HepG2 (cell line): ENCODE results near the gene XPO5. TPM values are rescaled to one million over a fixed set of nuclear protein-coding genes. Genes with fewer than 3 reads are reported as not detected.

Experiments
- BCLAF1 ChIP-seq: fragments of 450-650 bp; IDR thresholded peaks from 2 replicates; pipeline ENCODE4 v1.6.1; 2017; ENCODE audit warnings: mild to moderate bottlenecking
- EEA1 ChIP-seq: sonication (generic); formaldehyde crosslinking; IDR thresholded peaks from 2 replicates; pipeline ENCODE4 v1.5.1; 2020; ENCODE audit warnings: mild to moderate bottlenecking, missing genetic modification reagents, borderline replicate concordance
- HMGXB3 ChIP-seq: sonication (generic); formaldehyde crosslinking; IDR thresholded peaks from 2 replicates; pipeline ENCODE4 v1.4.0; 2020; ENCODE audit warnings: missing genetic modification reagents, borderline replicate concordance
- MAF1 ChIP-seq: sonication (generic); formaldehyde crosslinking; IDR thresholded peaks from 2 replicates; pipeline ENCODE4 v1.5.0; 2020; ENCODE audit warnings: missing genetic modification reagents, borderline replicate concordance
- PAX8 ChIP-seq: sonication (generic); formaldehyde crosslinking; IDR thresholded peaks from 2 replicates; pipeline ENCODE4 v1.8.0; 2022; ENCODE audit warnings: mild to moderate bottlenecking, missing genetic modification reagents, borderline replicate concordance
- POLR2A ChIP-seq, 2 experiments: IDR thresholded peaks; 2 replicates each; pipeline ENCODE4 v1.6.1; 2011; ENCODE audit warnings: low read depth in 2 of 2, low read length in 2 of 2, mild to moderate bottlenecking in 1 of 2, moderate library complexity in 1 of 2; ENCODE audit not compliant: insufficient read depth in 1 of 2
- SETDB1 ChIP-seq: sonication (generic); formaldehyde crosslinking; IDR thresholded peaks from 2 replicates; pipeline ENCODE4 v1.5.1; 2020; ENCODE audit warnings: missing genetic modification reagents, mild to moderate bottlenecking, borderline replicate concordance
- SKIL ChIP-seq: sonication (generic); formaldehyde crosslinking; IDR thresholded peaks from 2 replicates; pipeline ENCODE4 v1.8.0; 2022; ENCODE audit warnings: missing genetic modification reagents, mild to moderate bottlenecking, moderate library complexity, borderline replicate concordance
- SP2 ChIP-seq: sonication (generic); formaldehyde crosslinking; IDR thresholded peaks from 2 replicates; pipeline ENCODE4 v1.5.1; 2020; ENCODE audit warnings: mild to moderate bottlenecking, missing genetic modification reagents
- SRY ChIP-seq: sonication (generic); formaldehyde crosslinking; IDR thresholded peaks from 2 replicates; pipeline ENCODE4 v1.8.0; 2022; ENCODE audit warnings: mild to moderate bottlenecking, missing genetic modification reagents
- TAF1 ChIP-seq: sonication (generic); formaldehyde crosslinking; IDR thresholded peaks from 2 replicates; pipeline ENCODE4 v1.4.0; 2020; ENCODE audit warnings: missing genetic modification reagents
- TARDBP ChIP-seq: sonication (generic); formaldehyde crosslinking; IDR thresholded peaks from 2 replicates; pipeline ENCODE4 v1.8.0; 2022; ENCODE audit warnings: mild to moderate bottlenecking, missing genetic modification reagents
- ZMYM2 ChIP-seq: sonication (generic); formaldehyde crosslinking; IDR thresholded peaks from 2 replicates; pipeline ENCODE4 v1.8.0; 2022; ENCODE audit warnings: mild to moderate bottlenecking, missing genetic modification reagents
- ZNF280B ChIP-seq: sonication (generic); formaldehyde crosslinking; IDR thresholded peaks from 2 replicates; pipeline ENCODE4 v1.5.0; 2020; ENCODE audit warnings: missing genetic modification reagents, mild to moderate bottlenecking, borderline replicate concordance
- ZNF317 ChIP-seq: sonication (generic); formaldehyde crosslinking; IDR thresholded peaks from 2 replicates; pipeline ENCODE4 v1.5.0; 2020; ENCODE audit warnings: mild to moderate bottlenecking, missing genetic modification reagents
- ZNF740 ChIP-seq: sonication (generic); formaldehyde crosslinking; IDR thresholded peaks from 2 replicates; pipeline ENCODE4 v1.4.0; 2020; ENCODE audit warnings: missing genetic modification reagents
- ZZZ3 ChIP-seq: sonication (generic); formaldehyde crosslinking; IDR thresholded peaks from 2 replicates; pipeline ENCODE4 v1.4.0; 2020; ENCODE audit warnings: missing genetic modification reagents, mild to moderate bottlenecking, borderline replicate concordance
- polyA plus RNA-seq, 8 experiments: library from polyadenylated mRNA; depleted of rRNA in 3 of 8; stranded (reverse) in 7 of 8; unstranded in 1 of 8; fragments of >200 nt; fragmentation: Illumina TruSeq in 4 of 8; extraction: Trizol in 4 of 8; gene quantifications; 2 replicates each; pipeline versions ENCODE4 v1.2.1 to v1.2.3, GENCODE V29; 2011 to 2016; ENCODE audit warnings: low read depth in 4 of 8, missing spikeins in 1 of 8, mixed read lengths in 1 of 8; ENCODE audit not compliant: insufficient read depth in 1 of 8
- total RNA-seq, 5 experiments: library from RNA; depleted of rRNA; stranded (reverse); fragments of >200 nt; fragmentation: Illumina TruSeq; extraction: Trizol; gene quantifications; 2 replicates each; pipeline ENCODE4 v1.2.3, GENCODE V29; 2016; ENCODE audit warnings: low read depth in 1 of 5

The XPO5 gene
- total and polyA plus RNA-seq, 2 of the 13 experiments (the other 11 are each of a cell fraction or from before 2014, with no cell fraction given) = 52.2 to 68.0 TPM

GRCh38 chr6:43575772-43576551 lies at the start of gene XPO5, which contains the start of gene POLH (continued):
- TF ChIP-seq EEA1 (CRISPR knock-in tag) (0 out of 2 replicates have a peak, but pooled peaks have one; percentile 88), ZMYM2 (CRISPR knock-in tag) (no peak), SKIL (CRISPR knock-in tag) (peak; percentile 55; the same call in 1 of the 2 replicates), BCLAF1 (no peak), ZZZ3 (0 out of 2 replicates have a peak, but pooled peaks have one; percentile 31), POLR2A (IDR thresholded peaks at IDR 0.05; ENCODE audit: insufficient read depth in 1 of 2, low read depth in 2 of 2, low read length in 2 of 2) (peak; percentile 98 to 99), SP2 (CRISPR knock-in tag) (peak; percentile 66), PAX8 (peak; percentile 85), MAF1 (CRISPR knock-in tag) (peak; percentile 79; the same call in 1 of the 2 replicates), SETDB1 (CRISPR knock-in tag) (no peak), ZNF317 (CRISPR knock-in tag) (peak; percentile 81), TARDBP (CRISPR knock-in tag) (peak; percentile 81; the same call in 1 of the 2 replicates), ZNF280B (CRISPR knock-in tag) (peak; percentile 92), ZNF740 (CRISPR knock-in tag) (peak; percentile 68), SRY (CRISPR knock-in tag) (peak; percentile 96), TAF1 (CRISPR knock-in tag) (peak; percentile 100), HMGXB3 (CRISPR knock-in tag) (0 out of 2 replicates have a peak, but pooled peaks have one; percentile 22)
